Measurements from ENCODE around the gene NFYC.

DNA sequence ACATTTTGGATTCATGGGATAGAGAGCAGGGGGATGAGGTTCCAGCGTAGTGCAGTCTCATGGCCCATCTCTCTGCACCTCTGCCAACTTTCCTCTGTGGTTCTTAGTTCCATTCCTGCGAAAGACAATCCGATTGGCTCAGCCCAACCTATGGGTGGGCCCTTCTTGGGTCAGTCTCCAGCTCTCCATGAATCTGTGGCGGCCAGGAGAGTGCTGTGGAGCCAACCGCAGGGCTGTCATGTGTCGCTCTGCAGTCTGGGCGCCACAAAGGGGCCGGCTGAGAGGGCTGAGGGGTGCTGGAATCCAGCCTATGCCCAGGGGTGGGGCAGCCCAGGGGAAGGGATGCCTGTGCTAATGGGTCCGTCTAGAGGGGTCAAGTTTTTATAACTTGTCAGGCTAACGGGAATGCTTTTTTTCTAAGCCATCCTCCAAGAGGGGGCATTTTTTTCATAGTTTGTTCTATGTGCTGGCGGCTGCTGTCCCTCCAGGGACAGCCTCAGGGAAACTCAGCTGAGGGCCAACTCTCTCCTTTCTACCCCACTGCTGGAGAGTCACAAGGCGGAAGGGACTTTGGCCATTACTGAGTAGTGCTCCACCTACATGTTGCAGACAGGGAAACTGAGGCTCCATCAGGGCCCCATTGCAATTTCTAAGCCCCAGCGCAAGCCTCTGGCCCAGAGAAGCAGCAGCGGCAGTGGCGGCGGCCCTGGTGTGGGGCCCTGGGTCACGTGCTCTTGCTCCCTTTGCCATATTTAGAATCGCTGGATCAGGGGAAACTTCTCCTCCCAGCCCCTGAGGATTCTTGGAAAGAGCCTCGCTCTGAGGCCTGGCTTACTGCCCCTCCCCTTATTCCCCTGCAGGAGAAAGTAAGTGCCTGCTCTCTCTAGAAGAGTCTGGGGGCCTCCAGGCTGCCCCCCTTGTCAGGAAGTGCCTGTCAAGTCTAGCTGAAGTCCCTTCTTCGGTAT is 115.5 kb downstream of the NFYC start:
- TF ChIP-seq, protein P1, sequence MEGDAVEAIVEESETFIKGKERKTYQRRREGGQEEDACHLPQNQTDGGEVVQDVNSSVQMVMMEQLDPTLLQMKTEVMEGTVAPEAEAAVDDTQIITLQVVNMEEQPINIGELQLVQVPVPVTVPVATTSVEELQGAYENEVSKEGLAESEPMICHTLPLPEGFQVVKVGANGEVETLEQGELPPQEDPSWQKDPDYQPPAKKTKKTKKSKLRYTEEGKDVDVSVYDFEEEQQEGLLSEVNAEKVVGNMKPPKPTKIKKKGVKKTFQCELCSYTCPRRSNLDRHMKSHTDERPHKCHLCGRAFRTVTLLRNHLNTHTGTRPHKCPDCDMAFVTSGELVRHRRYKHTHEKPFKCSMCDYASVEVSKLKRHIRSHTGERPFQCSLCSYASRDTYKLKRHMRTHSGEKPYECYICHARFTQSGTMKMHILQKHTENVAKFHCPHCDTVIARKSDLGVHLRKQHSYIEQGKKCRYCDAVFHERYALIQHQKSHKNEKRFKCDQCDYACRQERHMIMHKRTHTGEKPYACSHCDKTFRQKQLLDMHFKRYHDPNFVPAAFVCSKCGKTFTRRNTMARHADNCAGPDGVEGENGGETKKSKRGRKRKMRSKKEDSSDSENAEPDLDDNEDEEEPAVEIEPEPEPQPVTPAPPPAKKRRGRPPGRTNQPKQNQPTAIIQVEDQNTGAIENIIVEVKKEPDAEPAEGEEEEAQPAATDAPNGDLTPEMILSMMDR (IDR thresholded peaks at IDR 0.05 in 2 of 3, conservative IDR thresholded peaks at IDR 0.05 in 1 of 3; ENCODE audit: borderline replicate concordance in 1 of 3, insufficient read depth in 1 of 3, low read depth in 2 of 3, low read length in 2 of 3): no peak
- TF ChIP-seq EZH2 (IDR thresholded peaks at IDR 0.05): no peak
- TF ChIP-seq YY1 (IDR thresholded peaks at IDR 0.05; ENCODE audit: extremely low read depth, insufficient replicate concordance, low read depth, low read length): no peak
- TF ChIP-seq, protein P2, sequence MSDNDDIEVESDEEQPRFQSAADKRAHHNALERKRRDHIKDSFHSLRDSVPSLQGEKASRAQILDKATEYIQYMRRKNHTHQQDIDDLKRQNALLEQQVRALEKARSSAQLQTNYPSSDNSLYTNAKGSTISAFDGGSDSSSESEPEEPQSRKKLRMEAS (IDR thresholded peaks at IDR 0.05): no peak
- TF ChIP-seq POLR2AphosphoS5 (IDR thresholded peaks at IDR 0.05; ENCODE audit: low read depth, low read length): no peak
- no peak for TF ChIP-seq EGR1 (IDR thresholded peaks at IDR 0.05; ENCODE audit: low read depth)
- TF ChIP-seq SRF (IDR thresholded peaks at IDR 0.05; ENCODE audit: low read depth): no peak
- TF ChIP-seq, protein P3, sequence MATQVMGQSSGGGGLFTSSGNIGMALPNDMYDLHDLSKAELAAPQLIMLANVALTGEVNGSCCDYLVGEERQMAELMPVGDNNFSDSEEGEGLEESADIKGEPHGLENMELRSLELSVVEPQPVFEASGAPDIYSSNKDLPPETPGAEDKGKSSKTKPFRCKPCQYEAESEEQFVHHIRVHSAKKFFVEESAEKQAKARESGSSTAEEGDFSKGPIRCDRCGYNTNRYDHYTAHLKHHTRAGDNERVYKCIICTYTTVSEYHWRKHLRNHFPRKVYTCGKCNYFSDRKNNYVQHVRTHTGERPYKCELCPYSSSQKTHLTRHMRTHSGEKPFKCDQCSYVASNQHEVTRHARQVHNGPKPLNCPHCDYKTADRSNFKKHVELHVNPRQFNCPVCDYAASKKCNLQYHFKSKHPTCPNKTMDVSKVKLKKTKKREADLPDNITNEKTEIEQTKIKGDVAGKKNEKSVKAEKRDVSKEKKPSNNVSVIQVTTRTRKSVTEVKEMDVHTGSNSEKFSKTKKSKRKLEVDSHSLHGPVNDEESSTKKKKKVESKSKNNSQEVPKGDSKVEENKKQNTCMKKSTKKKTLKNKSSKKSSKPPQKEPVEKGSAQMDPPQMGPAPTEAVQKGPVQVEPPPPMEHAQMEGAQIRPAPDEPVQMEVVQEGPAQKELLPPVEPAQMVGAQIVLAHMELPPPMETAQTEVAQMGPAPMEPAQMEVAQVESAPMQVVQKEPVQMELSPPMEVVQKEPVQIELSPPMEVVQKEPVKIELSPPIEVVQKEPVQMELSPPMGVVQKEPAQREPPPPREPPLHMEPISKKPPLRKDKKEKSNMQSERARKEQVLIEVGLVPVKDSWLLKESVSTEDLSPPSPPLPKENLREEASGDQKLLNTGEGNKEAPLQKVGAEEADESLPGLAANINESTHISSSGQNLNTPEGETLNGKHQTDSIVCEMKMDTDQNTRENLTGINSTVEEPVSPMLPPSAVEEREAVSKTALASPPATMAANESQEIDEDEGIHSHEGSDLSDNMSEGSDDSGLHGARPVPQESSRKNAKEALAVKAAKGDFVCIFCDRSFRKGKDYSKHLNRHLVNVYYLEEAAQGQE (IDR thresholded peaks at IDR 0.05; ENCODE audit: low read depth): no peak
- no peak for TF ChIP-seq CEBPB (IDR thresholded peaks at IDR 0.05; ENCODE audit: low read depth)
- no peak for TF ChIP-seq POLR2A (IDR thresholded peaks at IDR 0.05; ENCODE audit: borderline replicate concordance, extremely low read depth, insufficient read depth, insufficient read length)
